Measurements from ENCODE around the gene CFAP53. TPM values are rescaled to one million over a fixed set of nuclear protein-coding genes. Genes with fewer than 3 reads are reported as not detected.
"Not testable (repeated sequence)": the region's sequence is repeated elsewhere in the genome, so short reads cannot be mapped to it uniquely, and the experiment has no call there.

Gene CFAP53, protein sequence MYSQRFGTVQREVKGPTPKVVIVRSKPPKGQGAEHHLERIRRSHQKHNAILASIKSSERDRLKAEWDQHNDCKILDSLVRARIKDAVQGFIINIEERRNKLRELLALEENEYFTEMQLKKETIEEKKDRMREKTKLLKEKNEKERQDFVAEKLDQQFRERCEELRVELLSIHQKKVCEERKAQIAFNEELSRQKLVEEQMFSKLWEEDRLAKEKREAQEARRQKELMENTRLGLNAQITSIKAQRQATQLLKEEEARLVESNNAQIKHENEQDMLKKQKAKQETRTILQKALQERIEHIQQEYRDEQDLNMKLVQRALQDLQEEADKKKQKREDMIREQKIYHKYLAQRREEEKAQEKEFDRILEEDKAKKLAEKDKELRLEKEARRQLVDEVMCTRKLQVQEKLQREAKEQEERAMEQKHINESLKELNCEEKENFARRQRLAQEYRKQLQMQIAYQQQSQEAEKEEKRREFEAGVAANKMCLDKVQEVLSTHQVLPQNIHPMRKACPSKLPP
- 0.11 and 0.35 TPM in 2 replicates for total RNA-seq (2014; rRNA removed; shearing (Covaris generic))
- polyA plus RNA-seq (2015; cell fraction: cytosol; rRNA removed), result not detected in 2 replicates
- 0.44 and 0.53 TPM in 2 replicates for polyA plus RNA-seq (2015; cell fraction: nucleus; rRNA removed)

DNA sequence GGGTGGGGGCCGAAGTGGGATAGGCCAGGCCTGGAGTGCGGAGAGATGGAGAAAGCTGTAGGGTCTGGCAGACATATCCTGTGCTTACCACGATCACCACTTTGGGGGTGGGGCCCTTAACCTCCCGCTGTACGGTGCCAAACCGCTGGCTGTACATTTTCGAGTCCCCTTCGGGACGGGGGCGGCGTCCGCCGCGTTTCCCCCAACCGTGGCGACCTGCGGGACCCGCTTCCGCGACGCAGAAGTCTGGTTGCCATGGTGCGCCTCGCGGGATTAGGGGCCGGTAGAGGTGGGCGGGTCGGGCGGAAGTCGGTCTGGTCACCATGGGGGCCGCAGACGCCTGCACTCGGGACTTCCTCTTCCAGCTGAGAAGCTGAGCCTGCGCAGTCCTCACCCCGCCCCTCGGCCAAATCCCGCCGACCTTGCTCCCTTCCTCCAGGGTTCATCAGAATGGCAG lies at the start of gene CFAP53:
TSS of gene CFAP53 (minus strand) at position 248 of the 457 bp plus-strand sequence. CDS start at position 157, 91 bp downstream.
- in situ Hi-C loops (cut with HindIII; ENCODE audit: low pct_unique_long_range_greater_than_20kb, low sequenced_read_pairs), result no loop called here
- DNase-seq (ENCODE audit: low read depth, low spot score), result peak; percentile 75

GRCh38 chr18:50315100-50315871 lies 49.0 kb upstream of the CFAP53 start:
- in situ Hi-C loops (cut with HindIII; ENCODE audit: low pct_unique_long_range_greater_than_20kb, low sequenced_read_pairs), result no loop called here
- DNase-seq (ENCODE audit: low read depth, low spot score), result no peak

DNA sequence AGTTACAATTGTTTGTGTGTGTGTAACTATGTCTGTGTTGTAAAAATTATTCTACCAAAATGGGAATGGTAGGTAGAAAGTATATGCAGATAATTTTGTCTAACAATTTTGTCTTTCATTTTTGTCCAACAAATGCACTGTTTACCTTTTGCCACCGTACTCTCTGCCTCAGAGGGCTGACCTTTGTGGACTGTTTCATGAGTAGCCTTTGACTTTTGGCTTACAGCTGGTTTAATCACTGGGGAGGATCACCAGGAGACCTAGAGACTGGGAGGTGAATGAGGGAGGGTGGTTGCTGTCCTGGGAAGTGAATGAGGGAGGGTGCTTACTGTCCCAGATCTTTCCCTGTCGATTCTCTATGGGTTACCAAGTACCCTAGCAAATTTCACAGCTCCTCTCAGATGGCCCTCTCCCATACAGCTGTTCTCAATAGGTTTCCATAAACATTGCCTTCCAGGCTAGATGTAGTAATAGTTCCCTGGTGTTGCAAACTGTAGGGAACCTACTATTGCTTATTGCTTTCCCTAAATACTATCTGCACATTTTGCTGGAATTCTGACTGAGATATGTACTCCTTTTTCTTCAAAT lies 47.7 kb upstream of the CFAP53 start:
- DNase-seq (ENCODE audit: low read depth, low spot score), result no peak
- in situ Hi-C loops (cut with HindIII; ENCODE audit: low pct_unique_long_range_greater_than_20kb, low sequenced_read_pairs), result no loop called here

GRCh38 chr18:50313031-50313607 lies 46.8 kb upstream of the CFAP53 start:
- DNase-seq (ENCODE audit: low read depth, low spot score), result no peak
- in situ Hi-C loops (cut with HindIII; ENCODE audit: low pct_unique_long_range_greater_than_20kb, low sequenced_read_pairs), result no loop called here

GRCh38 chr18:50312296-50313030 lies 46.2 kb upstream of the CFAP53 start:
- no peak for DNase-seq (ENCODE audit: low read depth, low spot score)
- in situ Hi-C loops (cut with HindIII; ENCODE audit: low pct_unique_long_range_greater_than_20kb, low sequenced_read_pairs), result no loop called here

- in situ Hi-C loops (cut with HindIII; ENCODE audit: low pct_unique_long_range_greater_than_20kb, low sequenced_read_pairs), result no loop called here
- DNase-seq (ENCODE audit: low read depth, low spot score), result no peak
Measured at GRCh38 chr18:50311650-50312049, 45.4 kb upstream of the CFAP53 start.

DNA sequence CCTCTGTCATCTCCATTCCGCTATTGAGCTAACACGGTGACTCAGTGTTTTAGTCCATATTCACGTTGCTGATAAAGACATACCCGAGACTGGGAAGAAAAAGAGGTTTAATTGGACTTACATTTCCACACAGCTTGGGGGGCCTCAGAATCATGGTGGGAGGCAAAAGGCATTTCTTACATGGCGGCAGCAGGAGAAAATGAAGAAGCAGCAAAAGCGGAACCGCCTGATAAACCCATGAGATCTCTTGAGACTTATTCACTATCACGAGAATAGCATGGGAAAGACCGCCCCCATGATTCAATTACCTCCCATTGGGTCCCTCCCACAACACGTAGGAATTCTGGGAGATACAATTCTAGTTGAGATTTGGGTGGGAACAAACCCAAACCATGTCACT lies 43.8 kb upstream of the CFAP53 start:
- DNase-seq (ENCODE audit: low read depth, low spot score), result peak; percentile 13
- in situ Hi-C loops (cut with HindIII; ENCODE audit: low pct_unique_long_range_greater_than_20kb, low sequenced_read_pairs), result no loop called here

GRCh38 chr18:50308851-50309250 lies 42.6 kb upstream of the CFAP53 start:
- DNase-seq (ENCODE audit: low read depth, low spot score), result peak; percentile 20
- in situ Hi-C loops (cut with HindIII; ENCODE audit: low pct_unique_long_range_greater_than_20kb, low sequenced_read_pairs), result not testable (repeated sequence)

DNA sequence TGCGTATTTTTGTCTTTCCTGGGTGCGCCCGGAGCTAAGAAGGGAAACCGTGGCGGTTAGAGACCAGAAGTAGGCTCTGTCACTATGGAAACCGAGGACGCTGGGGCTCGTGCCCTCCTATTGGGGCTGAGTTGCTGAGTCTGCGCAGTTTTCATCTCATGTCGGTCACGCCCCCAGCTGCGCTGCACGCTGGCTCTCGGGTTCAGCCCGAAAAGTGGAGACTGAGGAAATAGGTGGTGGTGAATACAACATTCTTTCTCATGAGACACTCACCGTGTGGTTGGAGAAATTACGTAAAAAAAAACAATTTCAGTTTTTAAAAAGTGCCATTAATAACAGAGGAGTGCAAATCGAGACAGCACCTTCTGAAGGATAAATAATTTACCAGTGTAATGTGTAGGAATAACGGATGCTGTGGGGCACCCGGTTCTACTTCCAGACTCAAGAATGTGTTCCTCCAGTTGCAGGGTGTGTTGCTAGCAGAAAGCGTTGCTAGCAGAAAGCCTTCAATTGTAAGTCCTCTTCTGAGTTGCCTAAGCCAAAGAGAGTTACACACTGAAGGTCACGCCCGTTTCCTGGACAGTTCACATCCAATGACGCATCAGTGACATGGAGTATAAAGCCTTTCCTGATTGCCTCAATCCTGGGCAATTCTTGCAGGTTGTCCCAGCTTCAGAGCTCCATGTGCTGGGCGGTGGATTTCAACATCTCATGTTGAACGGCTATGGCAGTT lies 41.6 kb upstream of the CFAP53 start:
- DNase-seq (ENCODE audit: low read depth, low spot score), result peak; percentile 90
- in situ Hi-C loops (cut with HindIII; ENCODE audit: low pct_unique_long_range_greater_than_20kb, low sequenced_read_pairs), result no loop called here

- no peak for DNase-seq (ENCODE audit: low read depth, low spot score)
- in situ Hi-C loops (cut with HindIII; ENCODE audit: low pct_unique_long_range_greater_than_20kb, low sequenced_read_pairs), result no loop called here
Measured at GRCh38 chr18:50307400-50307737, 41.1 kb upstream of the CFAP53 start.

DNA sequence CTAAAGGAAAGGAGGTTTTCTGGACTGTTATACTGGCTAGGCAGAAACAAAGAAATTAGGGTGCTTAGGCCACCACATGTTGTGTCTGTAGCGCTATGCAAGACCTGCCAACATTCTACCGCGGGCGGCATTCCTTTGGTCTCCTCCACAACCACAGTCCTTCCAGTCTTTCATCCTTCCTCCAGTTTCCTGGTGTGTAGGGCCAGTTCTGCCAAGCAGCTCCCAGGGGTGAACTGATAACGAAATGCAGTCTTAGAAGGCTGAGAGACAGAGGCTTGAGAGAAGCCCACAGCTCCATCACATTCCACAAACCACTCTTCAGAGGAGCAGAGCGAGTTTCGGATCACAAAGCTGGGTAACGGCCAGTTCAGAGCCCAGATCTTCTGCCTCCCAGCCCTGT lies 40.6 kb upstream of the CFAP53 start:
- in situ Hi-C loops (cut with HindIII; ENCODE audit: low pct_unique_long_range_greater_than_20kb, low sequenced_read_pairs), result no loop called here
- no peak for DNase-seq (ENCODE audit: low read depth, low spot score)

GRCh38 chr18:50301074-50301473 lies 34.8 kb upstream of the CFAP53 start:
- in situ Hi-C loops (cut with HindIII; ENCODE audit: low pct_unique_long_range_greater_than_20kb, low sequenced_read_pairs), result no loop called here
- no peak for DNase-seq (ENCODE audit: low read depth, low spot score)

DNA sequence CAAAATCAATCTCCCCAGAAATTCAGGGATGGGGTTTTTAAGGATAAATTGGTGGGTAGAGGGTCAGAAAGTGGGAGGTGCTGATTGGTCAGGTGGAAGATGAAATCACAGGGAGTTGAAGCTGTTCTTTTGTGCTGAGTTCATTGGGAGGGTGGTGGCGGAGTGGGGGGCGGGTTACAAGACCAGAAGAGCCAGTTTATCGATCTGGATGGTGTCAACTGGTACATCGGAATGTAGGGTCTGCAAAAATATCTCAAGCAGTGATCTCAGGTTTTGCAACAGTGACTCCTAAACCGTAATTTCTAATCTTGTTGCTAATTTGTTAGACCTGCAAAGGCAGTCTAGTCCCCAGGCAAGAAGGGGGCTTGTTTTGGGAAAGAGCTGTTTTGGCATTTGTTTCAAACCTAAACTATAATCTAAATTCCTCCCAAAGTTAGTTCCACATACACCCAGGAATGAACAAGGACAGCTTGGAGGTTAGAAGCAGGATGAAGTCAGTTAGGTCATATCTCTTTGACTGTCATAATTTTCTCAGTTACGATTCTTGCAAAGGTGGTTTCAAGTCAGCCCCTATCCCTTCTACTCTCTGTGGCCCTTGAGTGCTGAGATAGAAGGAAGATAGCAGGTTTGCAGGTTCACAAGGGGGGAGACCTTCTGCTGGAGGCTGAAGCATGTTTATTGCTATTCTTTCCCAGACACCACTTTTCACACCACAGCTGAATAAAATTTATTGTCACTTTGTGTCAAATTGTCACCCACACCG lies 33.5 kb upstream of the CFAP53 start:
- in situ Hi-C loops (cut with HindIII; ENCODE audit: low pct_unique_long_range_greater_than_20kb, low sequenced_read_pairs), result no loop called here

GRCh38 chr18:50298443-50299284 lies 32.4 kb upstream of the CFAP53 start:
- in situ Hi-C loops (cut with HindIII; ENCODE audit: low pct_unique_long_range_greater_than_20kb, low sequenced_read_pairs), result no loop called here
- DNase-seq (ENCODE audit: low read depth, low spot score), result no peak

More for the DNA sequence above, 33.5 kb upstream of the CFAP53 start:
- DNase-seq (ENCODE audit: low read depth, low spot score), result no peak

Data from SK-MEL-5 (cell line).